ENCODE results near the gene ADRB1.

ADRB1 gene

GRCh38 chr10:114094795-114095194, 51.1 kb downstream of the ADRB1 start:
- no peak for DNase-seq (ENCODE audit: low spot score)

GRCh38 chr10:114095559-114096337, 52.1 kb downstream of the ADRB1 start:
- peak; percentile 46 for DNase-seq (ENCODE audit: low spot score)

Measured in NAMALWA (cell line).